ENCODE results near the gene PIM3. TPM values are rescaled to one million over a fixed set of nuclear protein-coding genes. Genes with fewer than 3 reads are reported as not detected.
A peak's percentile ranks its signal among the peaks of the same experiment; 100 is the strongest.

PIM3 gene
- total RNA-seq, 5 donors from 2014 or later (not counting 1 experiment from before 2014, with no cell fraction given) = 61.5 to 167 (median 65.0) TPM

DNA sequence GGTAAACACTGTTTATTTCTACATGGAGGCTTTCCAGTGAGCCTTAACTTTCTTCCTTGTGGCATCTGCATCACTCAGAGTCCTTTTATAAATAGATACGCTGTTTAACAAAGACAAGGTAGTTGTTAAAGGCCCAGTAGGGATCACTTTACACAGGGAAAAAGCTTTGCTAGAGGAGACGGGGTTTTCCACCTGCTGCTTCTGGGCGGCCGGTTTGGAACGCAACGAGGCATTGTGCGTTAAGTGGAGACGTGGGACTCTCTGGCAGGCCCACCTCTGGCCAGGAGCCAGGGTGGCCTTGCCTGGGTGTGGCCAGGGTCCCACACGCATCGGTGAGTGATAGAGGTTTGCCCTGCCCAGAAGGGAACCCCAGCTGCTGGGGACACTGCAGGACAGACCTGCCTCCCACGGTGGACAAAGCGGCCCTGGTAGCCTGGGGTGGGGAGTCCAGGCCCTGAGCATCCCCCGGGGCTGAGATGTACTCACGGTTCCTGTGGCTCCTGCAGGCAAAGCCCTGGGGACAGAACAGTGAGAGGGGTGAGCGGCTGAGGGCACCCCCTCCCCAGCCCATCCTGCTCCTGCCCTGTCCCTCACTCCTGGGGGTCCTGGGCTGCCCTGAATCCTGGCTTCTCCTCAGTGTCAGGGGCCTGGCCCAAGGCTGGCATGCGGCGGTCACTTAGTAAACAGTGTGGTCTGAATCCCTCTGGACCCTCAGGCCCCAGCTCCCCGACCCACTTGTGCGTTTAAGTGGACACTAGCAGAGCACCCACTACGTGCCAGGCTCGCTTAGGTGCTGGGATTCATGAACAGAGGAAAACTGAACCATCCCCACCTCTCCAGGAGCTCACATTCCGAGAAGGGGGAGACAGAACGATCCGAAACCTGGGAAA, 47.8 kb downstream of the PIM3 start:
- H3K27ac Mint-ChIP-seq = no peak overlapping the region
- H3K4me1 Mint-ChIP-seq = peaks cover 10 to 20% (median 10%) of the 10 kb centered on the region in 3 donors
- POLR2A ChIA-PET = no interaction called here
- ATAC-seq (replicated peaks in 1 of 4) (no peak), DNase-seq (no peak)
- H3K9me3 Mint-ChIP-seq = no peaks in the 10 kb centered on the region
- H3K27ac ChIP-seq (ENCODE audit: low read length) = no peak overlapping the region
- H3K9me3 ChIP-seq = no peaks in the 10 kb centered on the region
- peaks cover 11 to 27% of the 10 kb centered on the region in 2 donors for H3K27me3 Mint-ChIP-seq
- peaks cover 0 to 52% of the 10 kb centered on the region in 2 experiments for H3K27me3 ChIP-seq (replicated peaks in 1 of 2; ENCODE audit: control insufficient read depth in 2 of 2, extremely low read depth in 1 of 2, insufficient read depth in 2 of 2, low read length in 1 of 2)
- H3K36me3 Mint-ChIP-seq = no peaks in the 10 kb centered on the region
- 87% methylated on average over 19 of the region's 24 CpGs for WGBS (ENCODE audit: insufficient coverage)
- CTCF ChIA-PET = no interaction called here
- H3K4me3 ChIP-seq (ENCODE audit: control insufficient read depth in 1 of 2, extremely low read depth in 1 of 2, low read length in 1 of 2) = no peak overlapping the region
- H3K4me1 ChIP-seq (ENCODE audit: control insufficient read depth in 1 of 2, extremely low read depth in 1 of 2, insufficient read depth in 2 of 2, low read length in 2 of 2) = peaks cover 2 to 28% of the 10 kb centered on the region in 2 experiments
- H3K36me3 ChIP-seq (ENCODE audit: control insufficient read depth in 2 of 2, extremely low read depth in 1 of 2, insufficient read depth in 1 of 2, low read length in 1 of 2) = no peaks in the 10 kb centered on the region
- peak overlapping the region in 1 of 3 donors; percentile 12 for H3K4me3 Mint-ChIP-seq

DNA sequence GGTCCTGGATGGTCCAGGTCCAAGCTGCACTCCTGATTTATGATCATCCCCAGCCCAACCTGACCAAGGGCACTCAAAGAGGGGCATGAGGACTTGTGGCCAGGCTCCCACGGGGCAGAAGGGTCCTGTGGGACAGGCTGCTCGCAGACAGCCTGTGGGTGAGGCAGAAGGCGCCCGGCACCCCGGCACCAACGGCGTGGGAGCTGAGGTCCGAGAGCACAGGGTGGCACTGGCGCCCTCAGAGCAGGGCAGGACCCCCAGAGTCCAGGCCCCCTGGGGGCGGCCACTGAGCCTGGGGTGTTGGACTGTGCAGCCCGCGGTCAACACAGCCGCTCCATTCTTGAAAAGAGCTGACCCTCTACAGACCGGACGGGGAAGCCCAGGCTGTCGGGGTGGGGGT, 48.7 kb downstream of the PIM3 start:
- peaks cover 10 to 25% (median 10%) of the 10 kb centered on the region in 3 donors for H3K4me1 Mint-ChIP-seq

GRCh38 chr22:50009765-50010675, 49.4 kb downstream of the PIM3 start:
- CTCF ChIA-PET = no interaction called here
- Histone ChIP-seq H3K27ac (ENCODE audit: low read length) (no peak overlapping the region), H3K9me3 (no peaks in the 10 kb centered on the region), H3K4me1 (ENCODE audit: control insufficient read depth in 1 of 2, extremely low read depth in 1 of 2, insufficient read depth in 2 of 2, low read length in 2 of 2) (peaks cover 2 to 41% of the 10 kb centered on the region in 2 experiments), H3K27me3 (replicated peaks in 1 of 2; ENCODE audit: control insufficient read depth in 2 of 2, extremely low read depth in 1 of 2, insufficient read depth in 2 of 2, low read length in 1 of 2) (peaks cover 0 to 62% of the 10 kb centered on the region in 2 experiments), H3K36me3 (ENCODE audit: control insufficient read depth in 2 of 2, extremely low read depth in 1 of 2, insufficient read depth in 1 of 2, low read length in 1 of 2) (no peaks in the 10 kb centered on the region), H3K4me3 (ENCODE audit: control insufficient read depth in 1 of 2, extremely low read depth in 1 of 2, low read length in 1 of 2) (no peak overlapping the region)
- peaks cover 10 to 25% (median 10%) of the 10 kb centered on the region in 3 donors for H3K4me1 Mint-ChIP-seq
- DNase-seq (peak in 1 of 35 experiments; percentile 23), ATAC-seq (replicated peaks in 1 of 4) (no peak)
- no peaks in the 10 kb centered on the region for H3K36me3 Mint-ChIP-seq
- H3K27me3 Mint-ChIP-seq = peaks cover 11 to 30% of the 10 kb centered on the region in 2 donors
- no peak overlapping the region for H3K27ac Mint-ChIP-seq
- H3K9me3 Mint-ChIP-seq = no peaks in the 10 kb centered on the region
- H3K4me3 Mint-ChIP-seq = peak overlapping the region; percentile 6 to 69 (median 28)
- POLR2A ChIA-PET = no interaction called here
- WGBS (ENCODE audit: insufficient coverage) = 73% methylated on average over 43 of the region's 46 CpGs

More for the DNA sequence above, 48.7 kb downstream of the PIM3 start:
- H3K4me1 ChIP-seq (ENCODE audit: control insufficient read depth in 1 of 2, extremely low read depth in 1 of 2, insufficient read depth in 2 of 2, low read length in 2 of 2) = peaks cover 2 to 34% of the 10 kb centered on the region in 2 experiments
- H3K27ac Mint-ChIP-seq = no peak overlapping the region
- DNase-seq (no peak), ATAC-seq (replicated peaks in 1 of 4) (no peak)
- no peaks in the 10 kb centered on the region for H3K9me3 Mint-ChIP-seq
- POLR2A ChIA-PET = no interaction called here
- no peaks in the 10 kb centered on the region for H3K36me3 ChIP-seq (ENCODE audit: control insufficient read depth in 2 of 2, extremely low read depth in 1 of 2, insufficient read depth in 1 of 2, low read length in 1 of 2)
- peaks cover 0 to 57% of the 10 kb centered on the region in 2 experiments for H3K27me3 ChIP-seq (replicated peaks in 1 of 2; ENCODE audit: control insufficient read depth in 2 of 2, extremely low read depth in 1 of 2, insufficient read depth in 2 of 2, low read length in 1 of 2)
- H3K27ac ChIP-seq (ENCODE audit: low read length) = no peak overlapping the region
- H3K4me3 Mint-ChIP-seq = no peak overlapping the region
- 95% methylated on average over 9 of the region's 16 CpGs for WGBS (ENCODE audit: insufficient coverage)
- CTCF ChIA-PET = no interaction called here
- peaks cover 11 to 30% of the 10 kb centered on the region in 2 donors for H3K27me3 Mint-ChIP-seq
- no peak overlapping the region for H3K4me3 ChIP-seq (ENCODE audit: control insufficient read depth in 1 of 2, extremely low read depth in 1 of 2, low read length in 1 of 2)
- no peaks in the 10 kb centered on the region for H3K36me3 Mint-ChIP-seq
- H3K9me3 ChIP-seq = no peaks in the 10 kb centered on the region

DNA sequence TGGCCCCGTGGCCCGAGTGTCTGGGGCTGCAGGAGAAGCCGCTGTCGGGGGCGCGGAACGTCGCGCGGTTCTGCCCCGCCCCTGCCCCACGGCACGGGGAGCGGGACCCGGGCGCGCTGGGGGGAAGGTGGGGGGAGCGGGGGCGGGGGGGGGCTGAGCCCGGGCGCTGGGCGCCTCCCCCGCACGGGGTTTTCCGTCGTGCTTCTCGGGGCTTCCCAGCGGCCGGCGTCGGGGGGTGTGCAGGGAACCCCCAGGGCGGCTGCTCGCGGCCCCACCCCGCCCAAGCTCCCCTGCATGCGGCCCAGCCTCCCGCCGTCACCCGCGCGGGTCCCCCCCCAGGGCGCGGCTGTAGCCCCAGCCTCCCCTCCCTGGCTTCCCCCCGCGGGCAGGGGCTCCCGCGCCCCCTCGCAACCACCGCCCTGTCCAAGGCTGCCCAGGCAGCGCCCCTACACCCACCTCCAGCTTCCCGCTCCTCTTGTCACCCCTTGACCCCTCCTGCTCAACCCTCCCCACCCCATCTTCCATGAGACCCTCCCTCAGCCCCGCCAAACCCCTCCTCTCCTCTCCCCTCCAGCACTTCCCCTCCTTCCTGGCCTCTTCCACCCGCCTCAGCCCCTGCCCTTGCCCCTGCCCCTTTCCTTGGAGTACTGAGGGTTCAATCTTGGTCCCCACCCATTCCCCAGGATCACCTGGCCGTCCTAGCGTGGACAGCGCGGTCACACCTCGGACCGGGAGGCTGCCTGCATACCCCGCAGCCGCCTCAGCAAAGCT, 50.3 kb downstream of the PIM3 start:
- no peaks in the 10 kb centered on the region for H3K9me3 Mint-ChIP-seq
- no peaks in the 10 kb centered on the region for H3K36me3 ChIP-seq (ENCODE audit: control insufficient read depth in 2 of 2, extremely low read depth in 1 of 2, insufficient read depth in 1 of 2, low read length in 1 of 2)
- ATAC-seq (replicated peaks in 1 of 4) (peak; percentile 55 to 93 (median 56)), DNase-seq (peak in 31 of 35 experiments; percentile 49 to 88 (median 68))
- peaks cover 11 to 30% of the 10 kb centered on the region in 2 donors for H3K27me3 Mint-ChIP-seq
- no peak overlapping the region for H3K27ac Mint-ChIP-seq
- H3K4me3 ChIP-seq (ENCODE audit: control insufficient read depth in 1 of 2, extremely low read depth in 1 of 2, low read length in 1 of 2) = no peak overlapping the region
- no peaks in the 10 kb centered on the region for H3K36me3 Mint-ChIP-seq
- H3K4me3 Mint-ChIP-seq = peak overlapping the region; percentile 46 to 69 (median 53)
- H3K27ac ChIP-seq (ENCODE audit: low read length) = peak overlapping the region; percentile 41
- peaks cover 10 to 26% (median 10%) of the 10 kb centered on the region in 3 donors for H3K4me1 Mint-ChIP-seq
- POLR2A ChIA-PET = no interaction called here
- H3K27me3 ChIP-seq (replicated peaks in 1 of 2; ENCODE audit: control insufficient read depth in 2 of 2, extremely low read depth in 1 of 2, insufficient read depth in 2 of 2, low read length in 1 of 2) = peaks cover 0 to 67% of the 10 kb centered on the region in 2 experiments
- CTCF ChIA-PET = no interaction called here
- H3K9me3 ChIP-seq = no peaks in the 10 kb centered on the region
- H3K4me1 ChIP-seq (ENCODE audit: control insufficient read depth in 1 of 2, extremely low read depth in 1 of 2, insufficient read depth in 2 of 2, low read length in 2 of 2) = peaks cover 2 to 46% of the 10 kb centered on the region in 2 experiments
- WGBS (ENCODE audit: insufficient coverage) = 8% methylated on average over 33 of the region's 61 CpGs

- Mint-ChIP-seq H3K27ac (peak overlapping the region in 1 of 2 donors; percentile 76), H3K9me3 (no peaks in the 10 kb centered on the region), H3K27me3 (peaks cover 11 to 30% of the 10 kb centered on the region in 2 donors), H3K36me3 (no peaks in the 10 kb centered on the region), H3K4me3 (peak overlapping the region; percentile 46 to 69 (median 53)), H3K4me1 (peaks cover 10 to 28% (median 11%) of the 10 kb centered on the region in 3 donors)
- Histone ChIP-seq H3K9me3 (no peaks in the 10 kb centered on the region), H3K4me3 (ENCODE audit: control insufficient read depth in 1 of 2, extremely low read depth in 1 of 2, low read length in 1 of 2) (no peak overlapping the region), H3K27me3 (replicated peaks in 1 of 2; ENCODE audit: control insufficient read depth in 2 of 2, extremely low read depth in 1 of 2, insufficient read depth in 2 of 2, low read length in 1 of 2) (peaks cover 0 to 73% of the 10 kb centered on the region in 2 experiments), H3K4me1 (ENCODE audit: control insufficient read depth in 1 of 2, extremely low read depth in 1 of 2, insufficient read depth in 2 of 2, low read length in 2 of 2) (peaks cover 2 to 54% of the 10 kb centered on the region in 2 experiments), H3K27ac (ENCODE audit: low read length) (peak overlapping the region; percentile 41), H3K36me3 (ENCODE audit: control insufficient read depth in 2 of 2, extremely low read depth in 1 of 2, insufficient read depth in 1 of 2, low read length in 1 of 2) (no peaks in the 10 kb centered on the region)
- POLR2A ChIA-PET = no interaction called here
- DNase-seq (no peak), ATAC-seq (replicated peaks in 1 of 4) (no peak)
- 67% methylated on average over 16 of the region's 18 CpGs for WGBS (ENCODE audit: insufficient coverage)
- CTCF ChIA-PET = no interaction called here
Measured at GRCh38 chr22:50011447-50012210, 51.1 kb downstream of the PIM3 start.

All from T-cell (primary cell).